HG03064 (cell line): ENCODE measurements around the gene HSF4.

Source experiments
- ATAC-seq: cut with Tn5 transposase; IDR thresholded peaks from one replicate; pipeline ENCODE4 v1.9.1; 2021; ENCODE audit warnings: low read depth; ENCODE audit not compliant: unreplicated experiment

Gene HSF4

DNA sequence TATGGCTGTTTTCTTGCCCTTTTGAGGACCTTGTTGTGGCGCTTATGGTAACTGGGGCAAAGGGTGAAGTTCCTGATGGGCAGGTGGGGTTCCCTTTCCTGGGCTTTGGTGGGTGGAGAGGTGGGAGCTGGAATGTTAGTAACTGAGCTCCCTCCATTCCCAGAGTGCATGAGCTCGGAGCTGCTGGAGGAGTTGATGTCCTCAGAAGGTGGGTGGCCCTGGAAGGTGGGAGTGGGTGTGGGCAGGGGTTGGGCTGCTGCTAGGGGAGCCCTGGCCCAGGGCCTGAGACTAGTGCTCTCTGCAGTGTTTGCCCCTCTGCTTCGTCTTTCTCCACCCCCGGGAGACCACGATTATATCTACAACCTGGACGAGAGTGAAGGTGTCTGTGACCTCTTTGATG is 33.2 kb downstream of the HSF4 start:
- no peak for ATAC-seq

GRCh38 chr16:67198238-67198734 is 33.7 kb downstream of the HSF4 start:
- ATAC-seq, result no peak

- no peak for ATAC-seq
Measured at GRCh38 chr16:67199011-67199807, 34.7 kb downstream of the HSF4 start, which contains the start of gene ELMO3. Gene ELMO3, plus strand, starts transcription at chr16:67199131. Its CDS starts 196 bp downstream, at chr16:67199327.

DNA sequence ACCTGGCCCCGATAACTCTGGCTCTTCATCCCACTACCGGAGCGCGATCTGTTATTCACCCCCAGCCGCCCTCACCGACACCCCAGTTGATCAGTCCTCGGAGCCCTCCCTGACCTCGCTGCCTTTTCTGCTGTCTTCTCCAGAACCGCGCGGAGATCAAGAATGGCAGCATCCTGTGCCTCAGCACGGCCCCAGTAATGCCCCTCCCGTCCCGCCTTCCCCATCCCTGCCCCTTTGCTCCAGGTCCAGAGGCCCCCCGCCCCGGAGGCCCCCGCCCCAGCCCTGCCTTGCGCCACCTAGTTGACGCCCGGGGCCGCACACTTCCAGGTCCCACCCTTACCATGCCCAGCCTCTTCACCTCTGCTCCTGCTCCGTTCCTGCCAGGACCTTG is 35.3 kb downstream of the HSF4 start:
- no peak for ATAC-seq

DNA sequence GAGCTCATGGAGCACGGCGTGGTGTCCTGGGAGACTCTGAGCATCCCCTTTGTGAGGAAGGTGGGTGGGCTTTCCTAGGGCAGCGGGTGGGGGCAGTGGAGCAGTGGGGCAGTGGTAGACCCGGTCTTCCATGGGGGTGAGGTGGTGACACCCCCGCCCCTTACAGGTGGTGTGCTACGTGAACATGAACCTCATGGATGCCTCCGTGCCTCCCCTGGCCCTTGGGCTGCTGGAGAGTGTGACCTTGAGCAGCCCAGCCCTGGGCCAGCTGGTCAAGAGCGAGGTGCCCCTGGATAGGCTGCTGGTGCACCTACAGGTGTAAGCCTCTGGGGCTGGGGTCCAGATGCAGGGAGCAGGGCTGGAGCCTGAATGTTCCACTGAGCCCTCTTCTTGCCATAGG is 35.9 kb downstream of the HSF4 start:
- no peak for ATAC-seq

DNA sequence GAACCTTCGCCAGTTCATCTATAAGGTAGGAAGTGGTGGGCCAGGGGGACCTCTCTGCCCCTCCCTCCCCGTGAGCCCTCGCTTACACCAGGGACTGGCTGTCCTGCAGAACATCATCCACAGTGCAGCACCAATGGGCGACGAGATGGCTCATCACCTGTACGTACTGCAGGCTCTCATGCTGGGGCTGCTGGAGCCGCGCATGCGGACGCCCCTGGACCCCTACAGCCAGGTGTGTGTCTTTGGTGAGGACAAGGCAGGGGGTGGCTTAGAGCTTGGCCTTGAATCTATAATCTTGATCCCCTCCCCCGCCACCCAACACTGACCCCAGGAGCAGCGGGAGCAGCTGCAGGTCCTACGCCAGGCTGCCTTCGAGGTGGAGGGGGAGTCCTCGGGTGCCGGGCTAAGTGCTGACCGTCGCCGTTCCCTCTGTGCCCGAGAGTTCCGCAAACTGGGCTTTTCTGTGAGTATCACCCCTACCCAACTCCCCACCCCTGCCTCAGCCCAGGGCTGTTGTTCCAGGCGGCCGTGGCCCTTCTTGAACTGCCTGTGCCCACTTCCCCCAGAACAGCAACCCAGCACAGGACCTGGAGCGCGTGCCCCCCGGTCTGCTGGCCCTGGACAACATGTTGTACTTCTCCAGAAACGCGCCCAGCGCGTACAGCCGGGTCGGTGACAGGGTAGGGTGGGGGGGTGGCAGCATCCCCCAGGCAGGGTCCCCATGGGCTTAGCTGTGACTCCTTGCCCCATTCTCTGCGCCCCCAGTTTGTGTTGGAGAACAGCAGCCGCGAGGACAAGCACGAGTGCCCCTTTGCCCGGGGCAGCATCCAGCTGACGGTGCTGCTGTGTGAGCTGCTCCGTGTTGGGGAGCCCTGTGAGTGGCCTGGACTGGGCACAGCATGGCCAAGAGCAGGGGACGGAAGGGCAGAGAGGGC is 37.1 kb downstream of the HSF4 start:
- ATAC-seq, result no peak

DNA sequence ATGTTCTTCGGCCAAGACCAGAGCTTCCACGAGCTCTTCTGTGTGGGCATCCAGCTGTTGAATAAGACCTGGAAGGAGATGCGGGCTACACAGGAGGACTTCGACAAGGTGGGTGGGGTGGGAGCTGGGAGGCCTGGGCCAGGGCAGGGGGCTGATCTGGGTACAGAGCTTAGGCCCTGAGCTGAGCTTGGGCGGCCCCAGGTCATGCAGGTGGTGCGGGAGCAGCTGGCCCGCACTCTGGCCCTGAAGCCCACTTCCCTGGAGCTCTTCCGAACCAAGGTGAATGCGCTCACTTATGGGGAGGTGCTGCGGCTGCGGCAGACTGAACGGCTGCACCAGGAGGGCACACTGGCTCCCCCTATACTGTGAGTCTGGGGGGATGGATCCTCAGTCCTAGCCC is 37.9 kb downstream of the HSF4 start:
- ATAC-seq, result no peak

- no peak for ATAC-seq
Measured at GRCh38 chr16:67202956-67203493, 38.5 kb downstream of the HSF4 start.

GRCh38 chr16:67204076-67204475 is 39.5 kb downstream of the HSF4 start:
- no peak for ATAC-seq

GRCh38 chr16:67206129-67206837 is 41.7 kb downstream of the HSF4 start:
- ATAC-seq, result no peak

DNA sequence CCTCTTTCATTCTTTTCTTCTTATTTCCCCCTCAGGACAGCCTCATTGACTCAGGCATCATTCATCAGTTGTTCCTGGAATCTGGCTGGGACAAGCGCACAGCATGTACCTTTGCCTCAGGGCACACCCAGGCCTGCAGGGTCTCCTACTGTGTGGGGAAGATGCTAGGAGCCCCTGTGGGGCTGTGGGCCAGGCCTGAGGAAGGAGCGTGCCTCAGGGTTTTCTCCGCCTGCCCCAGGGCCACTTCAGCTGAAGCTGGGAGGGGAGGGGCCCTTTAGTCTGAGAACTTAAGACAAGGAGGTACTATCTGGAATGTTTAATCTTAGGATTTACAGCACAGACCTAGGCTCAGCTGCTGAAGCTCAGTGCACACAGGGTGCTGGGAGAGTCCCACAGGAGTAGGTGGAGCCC is 42.3 kb downstream of the HSF4 start:
- ATAC-seq, result no peak

GRCh38 chr16:67207249-67208091 is 42.9 kb downstream of the HSF4 start:
- ATAC-seq, result no peak

GRCh38 chr16:67208154-67208896 is 43.8 kb downstream of the HSF4 start:
- ATAC-seq, result no peak

- no peak for ATAC-seq
Measured at GRCh38 chr16:67209565-67209964, 45.0 kb downstream of the HSF4 start.

DNA sequence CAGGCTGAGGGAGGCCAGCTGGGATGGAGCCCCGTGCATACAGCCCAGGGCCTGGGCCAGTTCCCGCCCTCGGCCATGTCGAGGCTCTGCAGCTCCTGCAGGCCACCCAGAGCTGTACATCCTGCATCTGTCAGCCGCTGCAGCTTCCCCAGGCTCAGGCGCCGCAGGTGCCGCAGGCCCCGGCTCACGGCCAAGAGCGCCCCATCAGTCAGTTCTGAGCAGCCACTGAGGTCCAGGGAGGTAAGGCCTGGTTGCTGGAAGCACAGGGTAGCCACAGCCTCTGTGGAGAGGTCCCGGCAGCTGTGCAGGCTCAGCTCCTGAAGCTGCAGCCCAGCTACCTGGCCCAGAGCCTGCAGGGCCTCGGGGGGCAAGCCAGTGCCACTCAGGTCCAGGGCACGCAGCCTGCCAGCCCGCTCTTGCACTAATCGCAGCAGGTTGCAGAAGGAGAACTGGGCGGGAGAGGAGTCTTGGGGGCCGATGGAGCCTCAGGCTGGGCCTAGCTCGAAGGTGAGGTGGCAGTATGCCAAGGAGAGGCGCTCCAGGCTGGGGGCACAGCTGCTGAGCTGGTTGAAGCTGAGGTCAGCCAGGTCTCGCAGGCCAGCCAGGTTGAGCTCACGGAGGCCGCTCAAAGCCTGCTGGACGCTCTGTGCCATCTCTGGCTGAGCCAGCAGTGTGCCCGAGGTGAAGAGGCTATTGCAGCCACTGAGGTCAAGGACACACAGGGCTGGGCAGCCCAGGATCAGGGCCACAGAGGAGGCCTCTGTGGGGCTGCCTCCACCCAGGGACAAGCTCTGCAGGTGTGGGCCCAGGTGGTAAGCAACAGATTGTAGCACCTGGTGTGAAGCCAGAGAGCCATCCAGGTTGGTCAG is 45.8 kb downstream of the HSF4 start:
- ATAC-seq, result no peak

GRCh38 chr16:67211674-67212073 is 47.1 kb downstream of the HSF4 start:
- no peak for ATAC-seq

DNA sequence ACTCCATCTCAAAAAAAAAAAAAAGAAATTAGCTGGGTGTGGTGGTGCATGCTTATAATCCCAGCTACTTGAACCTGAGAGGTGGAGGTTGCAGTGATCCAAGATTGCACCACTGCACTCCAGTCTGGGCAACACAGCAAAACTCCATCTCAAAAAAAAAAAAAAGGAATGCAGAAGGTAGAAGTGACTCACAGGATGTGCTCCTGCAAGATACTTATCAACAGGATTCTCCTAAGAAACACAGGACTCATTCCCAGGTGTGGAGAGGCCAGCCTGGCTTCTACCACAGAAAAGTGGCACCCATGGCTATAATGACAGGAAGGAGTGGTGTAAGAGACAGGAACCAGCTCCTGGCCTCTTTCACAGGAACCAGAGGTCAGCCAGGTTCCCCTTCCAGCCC is 48.2 kb downstream of the HSF4 start:
- ATAC-seq, result no peak
